Esophagus squamous epithelium (tissue), 4 donors: ENCODE data around the gene CIITA.

Experiments
- CTCF ChIP-seq, 6 experiments: fragments of 450-650 bp in 4 of 6; fragments of 200-600 bp in 2 of 6; sonication (generic) in 2 of 6; IDR thresholded peaks; one replicate each; pipeline ENCODE4 v1.5.1; 2016 to 2019; ENCODE audit warnings: antibody characterized with exemption in 6 of 6, mild to moderate bottlenecking in 4 of 6, moderate library complexity in 4 of 6
- POLR2A ChIP-seq, 4 donors: fragments of 450-650 bp; IDR thresholded peaks; one replicate each; pipeline ENCODE4 v1.6.1; 2017; ENCODE audit warnings: antibody characterized with exemption in 4 of 4, mild to moderate bottlenecking in 4 of 4, moderate library complexity in 3 of 4

GRCh38 chr16:10979717-10980601 lies 103.0 kb downstream of the CIITA start:
- no peak for TF ChIP-seq CTCF (IDR thresholded peaks at IDR 0.05)
- TF ChIP-seq POLR2A (IDR thresholded peaks at IDR 0.05): no peak
